ENCODE data around the gene MAG.

The MAG gene

GRCh38 chr19:35303357-35303915 is 11.5 kb downstream of the MAG start:
- Histone ChIP-seq H3K27ac (ENCODE audit: low read length) (no peak overlapping the region), H3K9me3 (ENCODE audit: insufficient read depth, low read length) (no peaks in the 10 kb centered on the region), H3K9ac (ENCODE audit: low read length) (no peak overlapping the region), H3K36me3 (replicated peaks; ENCODE audit: low read depth, low read length) (no peaks in the 10 kb centered on the region), H3K4me3 (ENCODE audit: low read length) (no peak overlapping the region), H3K4me1 (ENCODE audit: low read length) (no peaks in the 10 kb centered on the region), H2AFZ (ENCODE audit: low read depth, low read length) (no peak overlapping the region), H3K4me2 (ENCODE audit: low read length) (no peak overlapping the region), H3K27me3 (ENCODE audit: low read depth, low read length) (no peaks in the 10 kb centered on the region), H4K20me1 (ENCODE audit: insufficient read depth, low read length) (no peaks in the 10 kb centered on the region), H3K79me2 (ENCODE audit: low read length) (no peaks in the 10 kb centered on the region)
- no peak for TF ChIP-seq CTCF (IDR thresholded peaks at IDR 0.05; ENCODE audit: low read depth, low read length)
- TF ChIP-seq EZH2phosphoT487 (IDR thresholded peaks at IDR 0.05; ENCODE audit: low read depth), result no peak

GRCh38 chr19:35304036-35304435 is 12.1 kb downstream of the MAG start:
- H3K4me2 ChIP-seq (ENCODE audit: low read length), result no peak overlapping the region
- no peaks in the 10 kb centered on the region for H3K79me2 ChIP-seq (ENCODE audit: low read length)
- no peak overlapping the region for H3K9ac ChIP-seq (ENCODE audit: low read length)
- no peak overlapping the region for H2AFZ ChIP-seq (ENCODE audit: low read depth, low read length)
- no peaks in the 10 kb centered on the region for H3K9me3 ChIP-seq (ENCODE audit: insufficient read depth, low read length)
- H3K4me3 ChIP-seq (ENCODE audit: low read length), result no peak overlapping the region
- no peak overlapping the region for H3K27ac ChIP-seq (ENCODE audit: low read length)
- no peak for TF ChIP-seq CTCF (IDR thresholded peaks at IDR 0.05; ENCODE audit: low read depth, low read length)
- no peak for TF ChIP-seq EZH2phosphoT487 (IDR thresholded peaks at IDR 0.05; ENCODE audit: low read depth)
- H3K4me1 ChIP-seq (ENCODE audit: low read length), result no peaks in the 10 kb centered on the region
- H4K20me1 ChIP-seq (ENCODE audit: insufficient read depth, low read length), result no peaks in the 10 kb centered on the region
- no peaks in the 10 kb centered on the region for H3K27me3 ChIP-seq (ENCODE audit: low read depth, low read length)
- H3K36me3 ChIP-seq (replicated peaks; ENCODE audit: low read depth, low read length), result no peaks in the 10 kb centered on the region

GRCh38 chr19:35305181-35305580 is 13.2 kb downstream of the MAG start:
- Histone ChIP-seq H3K9ac (ENCODE audit: low read length) (no peak overlapping the region), H3K79me2 (ENCODE audit: low read length) (no peaks in the 10 kb centered on the region)

More at GRCh38 chr19:35305181-35305580, 13.2 kb downstream of the MAG start:
- H3K4me2 ChIP-seq (ENCODE audit: low read length), result no peak overlapping the region
- no peak overlapping the region for H3K4me3 ChIP-seq (ENCODE audit: low read length)
- no peak overlapping the region for H3K27ac ChIP-seq (ENCODE audit: low read length)
- no peaks in the 10 kb centered on the region for H3K27me3 ChIP-seq (ENCODE audit: low read depth, low read length)
- H3K36me3 ChIP-seq (replicated peaks; ENCODE audit: low read depth, low read length), result no peaks in the 10 kb centered on the region
- H4K20me1 ChIP-seq (ENCODE audit: insufficient read depth, low read length), result no peaks in the 10 kb centered on the region
- H2AFZ ChIP-seq (ENCODE audit: low read depth, low read length), result no peak overlapping the region
- H3K9me3 ChIP-seq (ENCODE audit: insufficient read depth, low read length), result no peaks in the 10 kb centered on the region
- no peak for TF ChIP-seq EZH2phosphoT487 (IDR thresholded peaks at IDR 0.05; ENCODE audit: low read depth)
- no peak for TF ChIP-seq CTCF (IDR thresholded peaks at IDR 0.05; ENCODE audit: low read depth, low read length)
- no peaks in the 10 kb centered on the region for H3K4me1 ChIP-seq (ENCODE audit: low read length)

All from OCI-LY3 (cell line).